Keratinocyte (primary cell): ENCODE results near the gene MGLL.

Source experiments
- CTCF ChIP-seq, 3 experiments: IDR thresholded peaks in 1 of 3; conservative IDR thresholded peaks in 1 of 3; optimal IDR thresholded peaks in 1 of 3; 2 replicates in 2 of 3; 3 replicates in 1 of 3; pipeline versions ENCODE3 to v1.5.1; 2011; ENCODE audit warnings: low read length in 3 of 3, mild to moderate bottlenecking in 3 of 3, moderate library complexity in 2 of 3, control low read depth in 1 of 3, inconsistent platforms in 1 of 3; ENCODE audit not compliant: insufficient read depth in 2 of 3; ENCODE audit errors: extremely low read depth in 1 of 3
- EZH2 ChIP-seq: IDR thresholded peaks from one replicate; pipeline ENCODE4 v1.6.1; 2012; ENCODE audit warnings: inconsistent platforms, mild to moderate bottlenecking, low read length, moderate library complexity

GRCh38 chr3:127853681-127854080, 31.4 kb upstream of the MGLL start:
- TF ChIP-seq EZH2 (no peak), CTCF (optimal IDR thresholded peaks at IDR 0.05 in 1 of 3, IDR thresholded peaks at IDR 0.05 in 1 of 3, conservative IDR thresholded peaks at IDR 0.05 in 1 of 3; ENCODE audit: extremely low read depth in 1 of 3, insufficient read depth in 2 of 3, low read length in 3 of 3) (no peak)
